ENCODE data around the gene C21orf58.

Gene C21orf58

DNA sequence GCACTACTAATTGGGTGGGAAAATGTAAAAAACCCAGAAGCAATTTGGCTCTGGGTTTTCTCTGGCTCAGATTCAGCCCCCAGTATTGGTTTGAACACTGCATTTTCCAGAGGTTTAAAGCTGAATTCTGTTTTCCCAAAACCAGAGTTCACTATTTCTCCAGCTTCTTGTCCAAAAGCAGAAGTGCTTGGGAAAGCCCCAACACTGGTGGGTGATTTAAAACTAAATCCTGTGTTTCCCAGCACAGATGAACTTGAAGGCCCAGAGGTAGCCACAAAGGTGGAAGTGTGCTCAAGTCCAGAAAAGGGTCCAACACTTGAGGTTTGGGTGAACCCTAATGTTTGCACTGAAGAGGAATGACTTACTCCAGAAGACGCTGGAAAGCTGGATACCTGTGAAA is 38.9 kb downstream of the C21orf58 start:
- H3K4me3 ChIP-seq (ENCODE audit: low read depth, low read length), result peak overlapping the region; percentile 69
- no peak for DNase-seq (ENCODE audit: low read depth)
- in situ Hi-C loops (cut with HindIII; ENCODE audit: low sequenced_read_pairs), result no loop called here
- no peak for TF ChIP-seq CTCF (IDR thresholded peaks at IDR 0.05; ENCODE audit: low read depth, low read length, missing control alignments)

- H3K4me3 ChIP-seq (ENCODE audit: low read depth, low read length), result no peak overlapping the region
- in situ Hi-C loops (cut with HindIII; ENCODE audit: low sequenced_read_pairs), result no loop called here
- no peak for DNase-seq (ENCODE audit: low read depth)
- TF ChIP-seq CTCF (IDR thresholded peaks at IDR 0.05; ENCODE audit: low read depth, low read length, missing control alignments), result no peak
Observed at GRCh38 chr21:46284077-46284644, 39.5 kb downstream of the C21orf58 start.

- TF ChIP-seq CTCF (IDR thresholded peaks at IDR 0.05; ENCODE audit: low read depth, low read length, missing control alignments), result no peak
- no peak for DNase-seq (ENCODE audit: low read depth)
- in situ Hi-C loops (cut with HindIII; ENCODE audit: low sequenced_read_pairs), result no loop called here
- H3K4me3 ChIP-seq (ENCODE audit: low read depth, low read length), result no peak overlapping the region
Observed at GRCh38 chr21:46274797-46275390, 48.8 kb downstream of the C21orf58 start.

DNA sequence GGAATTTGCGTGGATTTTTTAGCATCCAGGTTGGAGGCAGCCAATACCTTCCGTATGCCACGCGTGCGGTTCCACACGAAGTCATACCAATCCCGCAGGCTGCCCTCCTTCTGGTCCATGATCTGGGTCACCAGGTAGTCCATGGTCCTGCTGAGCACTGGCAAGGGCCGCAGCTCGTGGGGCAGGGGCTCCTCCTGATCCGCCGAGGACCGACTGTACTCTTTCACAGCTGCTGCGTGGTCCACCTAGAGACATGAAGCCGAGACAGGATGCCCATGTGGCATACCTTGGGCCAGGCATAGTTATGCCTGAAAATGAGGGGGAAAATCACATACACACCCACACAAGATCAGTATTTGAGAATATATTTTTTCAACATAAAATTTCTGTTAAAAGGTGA is 50.3 kb downstream of the C21orf58 start:
- DNase-seq (ENCODE audit: low read depth), result no peak
- in situ Hi-C loops (cut with HindIII; ENCODE audit: low sequenced_read_pairs), result no loop called here
- H3K4me3 ChIP-seq (ENCODE audit: low read depth, low read length), result no peak overlapping the region
- TF ChIP-seq CTCF (IDR thresholded peaks at IDR 0.05; ENCODE audit: low read depth, low read length, missing control alignments), result no peak

GRCh38 chr21:46269466-46269865 is 54.2 kb downstream of the C21orf58 start:
- in situ Hi-C loops (cut with HindIII; ENCODE audit: low sequenced_read_pairs), result no loop called here
- H3K4me3 ChIP-seq (ENCODE audit: low read depth, low read length), result no peak overlapping the region
- no peak for TF ChIP-seq CTCF (IDR thresholded peaks at IDR 0.05; ENCODE audit: low read depth, low read length, missing control alignments)
- DNase-seq (ENCODE audit: low read depth), result no peak

GRCh38 chr21:46268371-46268770 is 55.3 kb downstream of the C21orf58 start:
- in situ Hi-C loops (cut with HindIII; ENCODE audit: low sequenced_read_pairs), result no loop called here
- H3K4me3 ChIP-seq (ENCODE audit: low read depth, low read length), result no peak overlapping the region
- no peak for TF ChIP-seq CTCF (IDR thresholded peaks at IDR 0.05; ENCODE audit: low read depth, low read length, missing control alignments)
- no peak for DNase-seq (ENCODE audit: low read depth)

All from astrocyte of the cerebellum (primary cell).